GM21723 (cell line): ENCODE results near the gene ALK.
A peak's percentile ranks its signal among the peaks of the same experiment; 100 is the strongest.

ENCODE experiments used
- ATAC-seq: cut with Tn5 transposase; IDR thresholded peaks from one replicate; pipeline ENCODE4 v1.9.1; 2021; ENCODE audit warnings: mild to moderate bottlenecking, moderate library complexity; ENCODE audit not compliant: unreplicated experiment

ALK gene

GRCh38 chr2:29586919-29587318 is 334.5 kb downstream of the ALK start:
- ATAC-seq, result no peak

GRCh38 chr2:29583548-29584156 is 337.7 kb downstream of the ALK start:
- ATAC-seq, result no peak

GRCh38 chr2:29583104-29583503 is 338.3 kb downstream of the ALK start:
- peak; percentile 78 for ATAC-seq

- no peak for ATAC-seq
These were observed 339.3 kb downstream of the ALK start for GRCh38 chr2:29582062-29582461.

GRCh38 chr2:29580223-29580622 is 341.2 kb downstream of the ALK start:
- ATAC-seq, result no peak

- ATAC-seq, result no peak
These were observed 341.8 kb downstream of the ALK start for GRCh38 chr2:29579495-29580169.

GRCh38 chr2:29578084-29578598 is 343.2 kb downstream of the ALK start:
- ATAC-seq, result no peak

- no peak for ATAC-seq
These were observed 345.2 kb downstream of the ALK start for GRCh38 chr2:29576231-29576630.

- ATAC-seq, result no peak
These were observed 346.0 kb downstream of the ALK start for GRCh38 chr2:29575370-29575890.

GRCh38 chr2:29573612-29574011 is 347.8 kb downstream of the ALK start:
- ATAC-seq, result no peak

GRCh38 chr2:29573147-29573546 is 348.2 kb downstream of the ALK start:
- ATAC-seq, result no peak

GRCh38 chr2:29570539-29570938 is 350.8 kb downstream of the ALK start:
- no peak for ATAC-seq

- ATAC-seq, result no peak
These were observed 353.4 kb downstream of the ALK start for GRCh38 chr2:29567906-29568520.

- ATAC-seq, result no peak
These were observed 357.7 kb downstream of the ALK start for GRCh38 chr2:29563697-29564096.

GRCh38 chr2:29562896-29563295 is 358.5 kb downstream of the ALK start:
- no peak for ATAC-seq

GRCh38 chr2:29562319-29562718 is 359.1 kb downstream of the ALK start:
- ATAC-seq, result no peak

GRCh38 chr2:29561628-29562027 is 359.8 kb downstream of the ALK start:
- ATAC-seq, result no peak

GRCh38 chr2:29561181-29561580 is 360.2 kb downstream of the ALK start:
- ATAC-seq, result no peak

GRCh38 chr2:29560566-29560965 is 360.8 kb downstream of the ALK start:
- no peak for ATAC-seq

GRCh38 chr2:29560030-29560429 is 361.4 kb downstream of the ALK start:
- ATAC-seq, result no peak

- ATAC-seq, result no peak
These were observed 361.8 kb downstream of the ALK start for GRCh38 chr2:29559578-29559977.

- ATAC-seq, result no peak
These were observed 363.3 kb downstream of the ALK start for GRCh38 chr2:29558097-29558496.
